A172 (cell line): Measurements from ENCODE around the gene ADA. TPM values are rescaled to one million over a fixed set of nuclear protein-coding genes. Genes with fewer than 3 reads are reported as not detected.
"Not testable (repeated sequence)": the region's sequence is repeated elsewhere in the genome, so short reads cannot be mapped to it uniquely, and the experiment has no call there.

Experiments
- DNase-seq: peaks from one replicate; pipeline ENCODE4 v3.0.0-alpha.2; 2015; ENCODE audit warnings: low spot score
- total RNA-seq: library from RNA; depleted of rRNA; stranded (reverse); fragments of >200 nt; shearing (Covaris generic); gene quantifications from 2 replicates; pipeline ENCODE4 v1.2.3, GENCODE V29; 2014; rRNA removed

Gene ADA
- total RNA-seq = 5.3 and 8.0 TPM in 2 replicates

DNA sequence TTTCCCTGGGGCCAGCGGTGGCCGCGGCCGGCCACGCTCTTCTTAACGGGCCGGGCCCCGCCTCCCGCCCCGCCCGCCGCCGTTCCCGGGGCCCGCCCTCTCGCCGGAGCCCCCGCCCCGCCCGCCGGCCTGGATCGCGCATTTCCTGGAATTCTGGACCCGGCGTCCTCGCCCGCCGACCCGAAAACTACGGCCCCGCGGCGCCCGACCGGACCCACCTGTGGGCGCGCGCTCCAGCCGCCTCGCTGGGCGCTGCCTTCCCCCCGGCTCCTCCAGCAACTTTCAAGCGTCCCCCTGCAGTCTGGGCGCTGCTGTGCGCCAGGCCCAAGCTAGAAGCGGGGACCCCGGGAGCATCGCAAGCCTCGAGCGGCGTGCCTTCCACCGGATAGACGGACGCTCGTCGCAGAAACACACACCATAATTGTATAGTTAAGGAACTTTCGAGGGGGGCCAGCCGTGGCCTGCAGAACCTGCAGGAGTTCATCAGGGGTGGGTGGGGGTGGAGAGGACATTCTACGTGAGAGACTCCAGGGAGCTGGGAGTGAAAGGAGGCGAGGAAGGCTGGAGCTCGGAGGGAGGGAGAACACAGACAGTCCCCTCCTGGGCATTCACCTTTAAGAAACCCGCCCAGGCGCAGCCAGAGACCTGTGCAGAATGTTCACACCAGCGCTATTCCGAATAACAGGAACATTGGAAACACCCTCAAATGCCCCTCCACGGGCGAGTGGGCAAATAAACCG, at the start of gene ADA:
Gene ADA (minus strand): TSS at position 16 of the 740 bp plus-strand sequence. CDS start 92 bp downstream, outside the sequence.
- DNase-seq = peak; percentile 34

DNA sequence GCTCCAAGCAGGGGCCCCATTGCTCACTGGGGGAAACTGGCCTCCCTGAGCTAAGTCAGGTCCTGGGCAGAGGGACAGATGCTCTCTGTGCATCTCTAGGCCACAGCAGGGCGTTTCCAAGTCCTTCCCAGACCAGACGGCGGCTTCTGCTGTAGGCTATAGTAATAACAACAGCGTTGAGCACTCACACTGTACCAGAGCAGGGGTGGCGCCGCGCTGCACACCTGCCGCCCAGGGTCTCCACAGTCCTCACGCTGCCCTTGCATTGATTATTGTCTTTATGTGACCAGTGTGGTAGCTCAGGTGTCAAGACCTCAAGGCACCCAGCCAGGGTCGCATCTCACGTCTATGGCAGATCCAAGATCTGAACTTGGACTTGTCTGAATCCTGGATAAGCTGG, 48.8 kb upstream of the ADA start:
- DNase-seq = no peak

DNA sequence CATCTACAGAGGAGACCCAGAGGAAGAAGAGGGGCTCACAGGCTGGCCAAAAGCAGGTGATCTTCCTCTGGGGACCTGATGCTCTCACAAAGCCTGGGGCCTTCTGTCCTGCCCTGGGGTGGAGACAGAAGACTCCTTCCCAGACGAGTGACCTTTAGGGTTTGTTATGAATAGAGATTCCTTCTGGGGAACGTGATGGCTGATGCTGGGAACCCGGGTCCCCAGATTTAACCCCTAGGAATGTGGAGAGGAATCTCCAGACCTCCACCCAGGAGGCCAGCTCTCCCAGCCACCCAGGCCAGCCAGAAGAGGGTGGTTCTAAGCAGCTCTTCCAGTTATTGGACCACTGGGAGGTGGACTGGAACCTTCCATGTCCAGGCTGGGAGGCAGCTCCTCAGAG, 46.9 kb upstream of the ADA start:
- DNase-seq = no peak

DNA sequence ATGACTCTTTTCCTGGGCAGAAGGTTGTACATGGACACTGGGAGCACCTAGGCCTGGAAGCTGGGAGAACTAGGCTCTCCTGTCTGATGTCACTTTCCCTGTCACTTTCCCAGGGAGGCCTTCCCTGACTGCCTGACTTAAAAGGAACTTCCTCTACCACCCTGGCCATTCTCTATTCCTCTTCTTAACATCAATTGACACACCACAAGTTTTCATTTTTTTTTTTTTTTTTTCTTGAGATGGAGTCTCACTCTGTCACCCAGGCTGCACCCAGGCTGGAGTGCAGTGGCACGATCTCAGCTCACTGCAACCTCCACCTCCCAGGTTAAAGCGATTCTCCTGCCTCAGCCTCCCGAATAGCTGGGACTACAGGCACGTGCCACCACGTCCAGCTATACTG, 45.5 kb upstream of the ADA start:
- not testable (repeated sequence) for DNase-seq

DNA sequence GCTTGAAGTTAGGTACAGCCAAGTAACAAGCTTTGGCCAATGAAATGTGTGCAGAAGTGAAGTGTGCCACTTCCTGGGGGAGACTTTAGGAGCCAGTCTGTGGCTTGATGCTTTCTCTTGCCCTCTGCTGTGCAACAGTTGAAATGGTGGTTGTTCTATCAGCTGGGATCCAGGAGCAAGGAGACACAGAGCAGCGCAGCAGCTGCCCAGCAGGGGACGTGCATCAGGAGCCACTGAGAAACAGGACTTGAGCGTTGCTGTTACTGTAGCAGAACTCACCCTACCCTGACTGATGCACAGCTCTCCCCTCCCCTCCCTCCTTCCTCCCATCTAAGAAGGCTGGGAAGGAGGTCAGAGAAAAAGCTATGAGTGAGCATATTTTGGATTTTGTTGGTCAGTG, 44.8 kb upstream of the ADA start:
- no peak for DNase-seq

DNA sequence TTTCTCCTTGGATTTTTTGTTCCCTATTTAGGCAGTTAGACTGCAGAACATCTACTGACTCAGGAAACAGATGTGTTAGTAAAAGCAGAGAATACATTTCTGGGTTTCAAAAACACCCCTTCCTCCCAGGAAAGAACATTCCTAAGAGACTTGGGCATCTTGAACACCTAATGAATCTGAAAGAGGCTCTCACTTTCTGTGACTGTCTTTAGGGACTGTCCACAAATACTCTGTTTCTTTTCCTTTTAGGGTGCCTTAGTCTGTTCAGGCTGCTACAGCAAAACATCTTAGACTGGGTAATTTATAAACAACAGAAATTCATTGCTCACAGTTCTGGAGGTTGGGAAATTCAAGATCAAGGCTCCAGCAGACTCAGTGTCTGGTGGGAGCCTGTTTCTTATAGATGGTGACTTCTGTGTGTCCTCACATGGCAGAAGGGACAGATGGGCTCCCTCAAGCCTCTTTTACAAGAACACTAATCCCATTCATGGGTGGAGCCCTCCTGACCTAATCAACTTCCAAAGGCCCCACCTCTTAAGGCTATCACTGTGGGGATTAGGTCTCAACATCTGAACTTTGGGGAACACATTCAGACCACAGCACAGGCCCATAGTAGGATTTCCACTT, 44.3 kb upstream of the ADA start:
- DNase-seq = no peak

DNA sequence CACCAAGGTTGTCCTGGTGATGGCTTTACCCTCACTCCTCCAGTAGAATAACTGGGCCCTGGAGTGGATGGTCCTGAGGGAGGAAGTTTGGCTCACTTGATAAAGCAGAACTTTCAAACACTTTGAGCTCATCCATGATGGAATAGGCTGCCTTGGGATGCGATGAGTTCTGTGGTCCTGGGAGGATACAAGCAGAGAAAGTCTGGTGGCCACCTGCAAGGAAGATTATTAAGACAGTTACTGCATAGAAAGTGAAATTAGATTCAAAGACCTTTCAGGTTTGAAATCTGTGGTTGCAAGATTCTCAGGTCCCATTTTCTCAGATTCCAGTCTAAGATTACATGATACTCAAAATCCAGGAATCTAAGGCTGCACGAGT, 43.8 kb upstream of the ADA start:
- DNase-seq = no peak

DNA sequence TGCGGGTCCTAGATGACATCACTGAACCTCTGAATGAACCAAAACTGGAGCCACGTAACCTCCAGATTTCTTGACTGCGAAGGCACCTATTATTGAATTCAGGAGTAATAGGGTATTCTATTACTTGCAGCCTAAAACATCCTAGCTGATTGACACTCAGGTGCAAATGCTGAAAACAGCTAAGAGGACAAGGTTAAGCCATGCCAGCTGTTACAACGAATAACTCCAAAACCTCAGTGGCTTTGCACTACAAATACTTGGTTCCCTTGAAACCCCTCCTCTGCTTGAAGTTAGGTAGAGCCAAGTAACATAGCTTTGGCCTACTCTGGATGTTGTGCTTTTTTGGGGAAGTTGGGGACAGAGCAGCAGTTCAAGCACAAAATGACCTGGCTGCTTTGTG, 42.7 kb upstream of the ADA start:
- DNase-seq = no peak

DNA sequence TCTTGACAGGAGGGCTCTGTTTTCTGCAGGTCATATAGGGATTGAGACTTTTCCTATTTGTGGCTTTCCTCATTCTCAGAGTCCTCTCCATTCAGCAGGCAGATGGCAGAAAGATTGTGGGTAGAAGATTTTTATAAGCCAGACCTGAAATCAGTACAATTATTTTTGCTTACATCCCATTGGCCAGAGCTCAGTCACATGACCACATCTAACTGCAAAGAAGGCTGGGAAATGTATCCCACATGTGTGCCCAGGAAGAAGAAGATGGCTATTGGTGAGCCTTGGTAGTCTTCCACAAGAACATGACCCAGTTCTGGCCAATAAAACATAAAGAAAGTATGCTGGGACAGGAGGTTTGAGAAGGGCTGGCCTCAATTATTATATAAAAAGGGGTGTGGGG, 42.1 kb upstream of the ADA start:
- DNase-seq = no peak

DNA sequence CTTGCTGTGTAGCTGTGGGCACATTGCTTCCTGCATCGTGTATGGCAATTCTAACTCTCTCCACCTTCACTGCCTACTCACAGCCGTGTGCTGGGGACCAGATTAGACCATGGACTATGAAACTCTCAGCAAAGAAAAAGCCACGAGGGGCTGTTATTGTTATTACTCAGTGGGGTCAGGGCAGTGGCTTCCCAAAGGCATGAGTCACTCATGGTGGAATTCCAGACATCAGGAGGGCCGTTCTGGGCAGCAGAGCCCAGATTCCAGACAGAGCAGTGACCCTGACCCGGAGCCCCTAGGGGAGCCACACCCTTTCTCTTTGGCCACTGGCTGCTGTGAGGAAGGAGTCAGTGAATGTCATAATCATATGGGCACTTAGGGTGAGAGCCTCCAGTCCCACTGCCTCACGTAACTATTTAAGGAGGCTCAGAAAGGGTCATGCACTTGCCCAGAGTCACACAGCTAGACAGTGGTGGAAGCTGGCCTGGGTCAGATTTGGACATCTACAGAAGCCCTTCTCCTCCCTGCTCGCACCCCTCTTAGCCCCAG, 41.5 kb upstream of the ADA start:
- DNase-seq = peak; percentile 99

DNA sequence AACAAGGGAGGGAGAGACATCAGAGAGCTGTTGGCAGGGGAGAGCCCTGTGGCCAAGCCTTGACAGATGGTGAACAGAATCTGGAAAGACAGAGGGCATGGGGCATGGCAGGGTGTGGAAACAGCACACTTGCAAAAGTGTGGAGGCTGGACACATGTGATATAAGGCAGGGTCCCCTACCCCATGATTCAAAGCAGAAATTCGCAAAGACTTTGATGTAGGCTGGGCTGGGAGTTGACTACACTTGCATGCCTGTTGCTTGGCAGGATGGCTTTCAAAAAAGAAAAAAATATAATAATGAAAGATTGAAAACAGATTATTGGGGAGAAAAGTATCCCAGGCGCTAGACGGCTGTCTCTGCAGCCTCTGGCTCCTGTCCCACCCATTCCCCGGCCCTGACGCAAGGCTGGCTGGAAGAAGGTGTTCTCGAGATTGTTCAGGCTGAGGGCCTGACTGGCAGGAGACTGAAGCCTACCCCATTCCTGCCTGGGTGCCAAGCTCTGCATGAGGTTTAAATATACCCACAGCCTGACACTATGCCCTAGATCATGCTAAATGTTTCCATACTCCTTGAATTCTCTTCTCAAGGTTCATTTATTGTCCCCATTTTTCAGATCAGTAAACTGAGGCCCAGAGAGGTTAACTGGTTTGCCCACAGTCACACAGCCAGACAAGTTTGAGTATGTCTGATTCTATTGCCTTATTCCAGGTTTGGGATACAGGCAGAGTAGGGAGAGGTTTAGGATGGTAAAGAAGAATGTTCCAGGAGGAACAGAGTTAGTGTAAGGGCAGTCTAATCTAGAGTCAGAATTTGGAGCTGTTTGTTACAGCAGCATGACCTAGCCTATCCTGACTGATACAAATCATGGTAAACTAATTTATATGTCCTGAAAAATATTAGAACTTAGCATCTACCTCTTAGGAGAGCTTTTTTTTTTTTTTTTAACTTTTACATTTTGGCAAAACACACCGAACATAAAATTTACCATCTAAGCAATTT, 40.2 kb upstream of the ADA start:
- no peak for DNase-seq

DNA sequence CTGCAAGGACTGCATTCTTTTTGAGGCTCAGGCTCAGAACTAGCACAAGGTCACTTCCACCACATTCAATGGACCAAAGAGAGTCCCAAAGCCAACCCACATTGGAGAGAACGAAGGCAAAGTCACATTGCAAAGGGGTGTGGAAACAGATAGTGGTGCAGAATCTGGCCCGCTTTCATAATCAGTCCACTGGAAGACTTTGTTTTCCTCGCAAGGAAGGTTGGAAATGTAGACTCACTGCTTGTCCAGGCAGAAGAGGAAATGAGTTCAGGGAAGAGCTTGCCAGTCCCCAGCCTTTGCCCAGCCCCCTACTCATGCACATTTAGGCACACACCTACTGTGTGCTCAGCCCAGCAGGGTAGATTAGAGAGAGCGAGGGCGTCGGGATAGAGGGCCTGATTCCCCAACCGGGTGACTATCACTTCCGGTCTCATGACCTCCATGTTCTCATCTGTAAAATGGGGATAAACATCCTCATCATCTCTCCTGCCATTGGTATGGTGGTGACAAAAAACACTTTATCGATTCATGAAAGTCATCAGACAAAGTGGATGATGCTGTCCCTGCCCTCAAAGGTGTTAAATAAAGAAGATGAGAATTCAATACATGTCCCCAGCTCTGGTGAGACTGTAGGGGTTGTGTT, 39.4 kb upstream of the ADA start:
- no peak for DNase-seq

DNA sequence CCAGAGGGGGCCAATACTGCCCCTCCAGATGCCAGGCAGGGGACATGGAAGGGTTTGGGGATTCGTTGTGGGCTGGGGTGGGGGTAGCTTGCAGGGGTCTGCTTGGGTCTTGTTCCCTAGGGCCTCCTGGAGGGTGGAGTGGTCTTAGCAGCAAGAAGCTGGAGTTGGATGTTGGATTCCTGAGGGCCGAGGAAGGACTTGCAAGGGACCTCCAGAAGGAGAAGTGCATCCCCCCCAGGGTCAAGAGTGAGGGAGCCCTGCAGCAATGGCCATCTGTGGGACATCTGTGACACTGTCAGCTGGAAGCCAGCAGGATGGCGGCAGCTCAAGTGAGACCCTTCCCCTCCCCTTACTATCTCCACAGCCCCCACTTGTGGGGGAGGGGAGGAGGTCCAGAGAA, 38.3 kb upstream of the ADA start:
- no peak for DNase-seq

DNA sequence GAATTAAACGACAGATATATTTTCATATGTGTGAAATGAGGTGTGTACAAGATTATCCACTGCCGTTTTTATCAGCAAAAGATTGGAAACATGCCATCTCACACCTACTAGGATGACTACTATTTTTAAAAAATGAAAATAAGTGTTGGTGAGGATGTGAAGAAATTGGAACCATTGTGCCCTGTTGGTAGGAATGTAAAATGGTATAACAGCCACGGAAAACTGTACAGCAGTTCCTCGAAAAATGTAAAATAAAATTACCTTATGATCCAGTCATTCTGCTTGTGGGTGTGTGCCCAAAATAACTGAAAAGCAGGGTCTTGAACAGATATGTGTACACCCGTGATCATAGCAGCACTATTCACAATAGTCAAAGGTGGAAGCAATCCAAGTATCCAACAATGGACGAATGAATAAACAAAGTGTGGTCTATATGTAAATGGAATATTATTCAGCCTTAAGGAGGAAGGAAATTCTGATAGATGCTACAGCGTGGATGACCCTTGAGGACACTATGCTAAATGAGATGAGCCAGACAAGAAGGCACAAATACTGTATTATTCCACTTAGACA, 36.6 kb upstream of the ADA start:
- no peak for DNase-seq

DNA sequence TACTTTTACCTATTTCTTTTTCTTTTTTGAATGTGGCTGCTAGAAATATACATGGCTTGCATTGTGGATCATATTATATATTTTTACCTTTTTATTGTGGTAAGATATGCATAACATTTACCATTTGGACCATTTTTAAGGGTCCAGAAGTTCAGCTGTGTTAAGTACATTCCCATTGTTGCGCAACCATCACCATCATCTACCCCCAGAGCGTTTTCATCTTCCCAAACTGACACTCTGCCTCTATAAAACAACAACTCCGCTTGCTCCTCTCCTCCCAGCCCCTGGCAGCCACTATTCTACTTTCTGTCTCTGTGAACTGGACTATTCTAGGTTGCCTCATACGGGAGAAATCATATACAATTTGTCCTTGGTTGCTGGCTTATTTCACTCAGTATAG, 35.4 kb upstream of the ADA start:
- DNase-seq = no peak

DNA sequence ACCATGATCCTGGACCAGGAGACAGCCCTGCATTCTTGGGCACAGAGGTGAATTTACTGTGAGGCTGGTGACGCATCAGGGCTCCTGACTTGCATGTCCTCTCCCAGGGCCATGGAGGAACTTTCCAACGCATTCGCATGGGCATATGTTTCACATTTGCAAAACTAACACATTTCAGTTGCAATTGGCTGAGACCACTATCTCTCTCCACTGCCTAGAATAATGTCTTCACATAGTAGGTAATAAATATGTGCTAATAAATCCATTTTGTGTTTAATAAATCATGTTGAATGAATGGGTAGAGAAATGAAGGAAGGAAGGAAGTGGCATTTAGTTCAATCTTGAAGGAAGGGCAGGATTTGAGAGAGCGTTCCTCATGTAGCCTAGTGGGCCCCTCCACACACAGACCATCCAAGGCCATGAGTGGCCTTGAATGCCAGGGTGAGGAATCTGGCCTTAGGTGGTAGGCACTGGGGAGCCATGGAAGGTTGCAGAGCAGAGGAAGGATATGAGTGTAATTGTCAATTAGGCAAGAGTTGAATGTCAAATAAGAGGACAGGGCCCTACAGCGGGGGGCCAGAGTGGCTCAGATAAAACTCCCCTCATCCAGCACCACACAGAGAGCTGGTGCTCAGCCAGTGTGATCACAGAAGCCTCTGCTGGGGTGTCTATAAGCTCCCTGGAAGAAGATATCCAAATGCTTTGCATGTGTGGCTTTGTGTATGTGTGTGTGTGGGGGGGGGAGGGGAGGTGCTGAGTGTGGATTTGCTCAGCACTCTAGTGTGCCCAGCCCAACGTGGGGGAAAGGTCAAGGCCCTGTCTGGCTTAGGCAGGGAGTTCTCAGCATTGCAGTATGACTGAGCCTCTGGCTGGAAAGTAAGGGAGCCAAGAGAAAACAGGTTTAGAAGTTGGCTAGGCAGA, 32.8 kb upstream of the ADA start:
- no peak for DNase-seq

DNA sequence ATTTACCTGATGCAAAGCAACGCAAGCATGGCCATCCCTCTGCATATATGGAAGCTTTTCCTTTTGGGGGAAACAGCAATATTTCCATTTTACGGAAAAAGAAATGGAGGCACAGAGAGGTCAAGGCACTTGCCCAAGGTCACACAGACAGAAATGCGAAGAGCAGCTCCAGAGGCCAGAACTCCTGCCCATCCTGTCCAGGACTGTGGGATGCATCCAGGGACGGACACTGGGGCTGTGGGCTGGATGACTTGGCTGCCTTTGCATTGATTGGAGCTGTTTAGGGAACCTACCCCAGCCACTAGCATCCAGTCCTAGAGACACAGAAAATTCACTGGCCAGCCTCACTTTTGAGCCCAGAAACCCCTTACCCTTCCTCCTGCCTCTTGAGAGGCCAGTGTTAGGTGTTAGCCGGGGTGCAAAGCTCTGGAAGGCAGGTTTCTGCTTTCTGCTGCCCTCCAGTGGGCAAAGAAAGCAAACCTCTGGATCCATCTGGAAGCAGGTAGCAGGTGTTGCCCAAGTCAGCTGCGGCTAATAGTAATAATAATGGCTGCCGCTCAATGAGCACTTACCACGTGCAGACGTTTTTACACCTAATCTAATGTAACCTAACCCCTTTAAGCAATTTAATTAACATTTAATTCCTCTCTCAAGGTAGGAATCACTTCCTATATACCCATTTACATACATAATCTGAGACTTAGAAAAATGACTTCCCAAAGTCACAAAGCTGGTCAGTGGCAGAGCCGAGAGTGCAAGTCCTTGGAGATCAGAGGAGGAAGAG, 32.0 kb upstream of the ADA start:
- DNase-seq = peak; percentile 65

DNA sequence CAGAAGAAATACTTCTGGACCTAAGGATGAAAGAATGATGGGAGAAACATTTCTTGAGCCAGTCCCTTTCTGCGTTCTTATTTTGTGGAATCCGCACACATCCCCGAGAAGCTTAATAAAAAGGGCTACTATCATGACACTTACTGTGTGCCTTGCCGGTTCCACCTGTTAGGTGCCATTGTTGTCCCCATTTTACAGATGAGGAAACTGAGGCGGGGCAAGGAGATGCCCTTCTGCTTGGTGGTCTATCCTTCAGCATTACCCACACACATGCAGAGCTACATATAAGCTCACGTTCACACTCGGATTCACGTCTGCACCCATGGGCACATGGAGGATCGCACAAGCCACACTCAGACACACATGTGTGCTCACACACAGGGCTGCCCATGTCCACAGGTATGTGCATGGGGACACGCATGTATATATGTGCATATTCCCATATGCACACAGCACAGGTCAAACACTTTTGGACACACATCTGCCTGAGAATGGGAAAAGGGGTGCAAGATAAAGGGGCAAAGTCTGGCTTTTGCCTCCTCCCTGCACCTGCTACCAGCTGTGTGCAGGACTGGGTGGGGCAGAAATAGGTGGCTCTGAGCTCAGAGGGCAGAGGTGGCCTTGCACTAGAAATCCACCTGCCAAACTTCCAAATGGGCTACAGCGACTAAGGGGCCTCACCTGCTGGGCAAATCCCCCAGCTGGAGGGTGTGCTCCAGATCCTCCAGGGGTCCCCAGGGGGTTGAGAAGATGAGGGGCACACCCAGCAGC, 30.5 kb upstream of the ADA start:
- DNase-seq = no peak
